GM12878 (cell line): Measurements from ENCODE around the gene SLC16A10. TPM values are rescaled to one million over a fixed set of nuclear protein-coding genes. Genes with fewer than 3 reads are reported as not detected.

Source experiments
- ATF7 ChIP-seq: fragments of 450-650 bp; IDR thresholded peaks from 2 replicates; pipeline ENCODE4 v1.6.1; 2016; ENCODE audit warnings: low read depth, mild to moderate bottlenecking
- BHLHE40 ChIP-seq, 2 experiments: fragments of 450-650 bp in 1 of 2; IDR thresholded peaks; 2 replicates each; pipeline ENCODE4 v1.6.1; 2011 to 2017; ENCODE audit warnings: low read depth in 2 of 2, borderline replicate concordance in 1 of 2, improper control_type of control experiment in 1 of 2, low read length in 1 of 2, mild to moderate bottlenecking in 1 of 2
- NR2C1 ChIP-seq: fragments of 450-650 bp; IDR thresholded peaks from 2 replicates; pipeline ENCODE4 v1.6.1; 2017; ENCODE audit warnings: antibody characterized with exemption, mild to moderate bottlenecking, moderate library complexity
- NR2F1 ChIP-seq: fragments of 450-650 bp; conservative IDR thresholded peaks from 2 replicates; pipeline ENCODE4 v1.6.1; 2017; ENCODE audit warnings: mild to moderate bottlenecking
- SMAD5 ChIP-seq: IDR thresholded peaks from 2 replicates; pipeline ENCODE4 v1.6.1; 2016; ENCODE audit warnings: antibody characterized with exemption, low read depth
- SREBF1 ChIP-seq: IDR thresholded peaks from 2 replicates; pipeline ENCODE4 v1.6.1; 2012; ENCODE audit warnings: mild to moderate bottlenecking, low read length
- TAF1 ChIP-seq: IDR thresholded peaks from 2 replicates; pipeline ENCODE4 v1.6.1; 2011; ENCODE audit warnings: mild to moderate bottlenecking, low read depth, low read length, borderline replicate concordance
- ZNF207 ChIP-seq: fragments of 450-650 bp; IDR thresholded peaks from 2 replicates; pipeline ENCODE4 v1.6.1; 2014; ENCODE audit warnings: antibody characterized with exemption, mild to moderate bottlenecking, borderline replicate concordance
- polyA plus RNA-seq, 11 experiments: library from polyadenylated mRNA; depleted of rRNA in 4 of 11; unstranded in 6 of 11; stranded (reverse) in 5 of 11; fragments of >200 nt; fragmentation: Nextera tagmentation in 4 of 11; fragmentation: Illumina TruSeq in 1 of 11; extraction: Ambion mirVana in 4 of 11; extraction: Trizol in 1 of 11; gene quantifications; 1 replicate in 1 of 11; 2 replicates in 10 of 11; pipeline versions ENCODE4 v1.2.1 to v1.2.3, GENCODE V29; 2011 to 2016; ENCODE audit warnings: inconsistent platforms in 2 of 11, missing spikeins in 2 of 11, low read depth in 1 of 11
- total RNA-seq, 4 experiments: library from RNA; depleted of rRNA in 3 of 4; stranded (reverse); fragments of >200 nt in 3 of 4; fragmentation: Illumina TruSeq in 1 of 4; extraction: Trizol in 1 of 4; gene quantifications; 2 replicates each; pipeline versions ENCODE4 v1.2.1 to v1.2.3, GENCODE V29; 2013 to 2021
- TF ChIP-seq, protein P1 (sequence below): IDR thresholded peaks from 2 replicates; pipeline ENCODE4 v1.6.1; 2012; ENCODE audit warnings: improper control_type of control experiment, low read depth, low read length; ENCODE audit not compliant: insufficient replicate concordance
- TF ChIP-seq, protein P2 (sequence below): IDR thresholded peaks from 2 replicates; pipeline ENCODE4 v1.6.1; 2011; ENCODE audit warnings: low read depth, mild to moderate bottlenecking, low read length, moderate library complexity, borderline replicate concordance; ENCODE audit errors: extremely low read depth

Gene SLC16A10
- total and polyA plus RNA-seq, 10 of the 15 experiments (the other 5 are each of a cell fraction or from before 2014, with no cell fraction given), result 2.3 to 19.0 (median 8.0) TPM

DNA sequence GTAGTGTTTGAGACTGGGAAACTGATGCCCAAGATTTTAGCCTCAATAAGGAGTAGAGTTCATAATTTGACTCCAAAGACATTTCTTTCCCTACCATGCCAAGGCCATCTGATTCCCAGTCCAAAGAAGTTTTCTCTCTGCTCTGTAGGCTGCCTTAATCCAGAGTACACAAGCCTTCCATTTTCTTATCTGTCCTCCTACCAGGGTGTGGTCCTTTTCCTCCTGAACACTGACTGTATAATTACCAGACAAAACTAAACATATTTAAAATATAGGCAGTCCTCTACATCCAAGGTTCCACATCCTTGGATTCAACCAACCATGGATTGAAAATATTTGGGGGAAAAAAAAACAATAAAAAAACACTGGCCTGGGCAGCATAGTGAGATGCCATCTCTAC lies 108.4 kb downstream of the SLC16A10 start (continued):
- TF ChIP-seq, protein P1, sequence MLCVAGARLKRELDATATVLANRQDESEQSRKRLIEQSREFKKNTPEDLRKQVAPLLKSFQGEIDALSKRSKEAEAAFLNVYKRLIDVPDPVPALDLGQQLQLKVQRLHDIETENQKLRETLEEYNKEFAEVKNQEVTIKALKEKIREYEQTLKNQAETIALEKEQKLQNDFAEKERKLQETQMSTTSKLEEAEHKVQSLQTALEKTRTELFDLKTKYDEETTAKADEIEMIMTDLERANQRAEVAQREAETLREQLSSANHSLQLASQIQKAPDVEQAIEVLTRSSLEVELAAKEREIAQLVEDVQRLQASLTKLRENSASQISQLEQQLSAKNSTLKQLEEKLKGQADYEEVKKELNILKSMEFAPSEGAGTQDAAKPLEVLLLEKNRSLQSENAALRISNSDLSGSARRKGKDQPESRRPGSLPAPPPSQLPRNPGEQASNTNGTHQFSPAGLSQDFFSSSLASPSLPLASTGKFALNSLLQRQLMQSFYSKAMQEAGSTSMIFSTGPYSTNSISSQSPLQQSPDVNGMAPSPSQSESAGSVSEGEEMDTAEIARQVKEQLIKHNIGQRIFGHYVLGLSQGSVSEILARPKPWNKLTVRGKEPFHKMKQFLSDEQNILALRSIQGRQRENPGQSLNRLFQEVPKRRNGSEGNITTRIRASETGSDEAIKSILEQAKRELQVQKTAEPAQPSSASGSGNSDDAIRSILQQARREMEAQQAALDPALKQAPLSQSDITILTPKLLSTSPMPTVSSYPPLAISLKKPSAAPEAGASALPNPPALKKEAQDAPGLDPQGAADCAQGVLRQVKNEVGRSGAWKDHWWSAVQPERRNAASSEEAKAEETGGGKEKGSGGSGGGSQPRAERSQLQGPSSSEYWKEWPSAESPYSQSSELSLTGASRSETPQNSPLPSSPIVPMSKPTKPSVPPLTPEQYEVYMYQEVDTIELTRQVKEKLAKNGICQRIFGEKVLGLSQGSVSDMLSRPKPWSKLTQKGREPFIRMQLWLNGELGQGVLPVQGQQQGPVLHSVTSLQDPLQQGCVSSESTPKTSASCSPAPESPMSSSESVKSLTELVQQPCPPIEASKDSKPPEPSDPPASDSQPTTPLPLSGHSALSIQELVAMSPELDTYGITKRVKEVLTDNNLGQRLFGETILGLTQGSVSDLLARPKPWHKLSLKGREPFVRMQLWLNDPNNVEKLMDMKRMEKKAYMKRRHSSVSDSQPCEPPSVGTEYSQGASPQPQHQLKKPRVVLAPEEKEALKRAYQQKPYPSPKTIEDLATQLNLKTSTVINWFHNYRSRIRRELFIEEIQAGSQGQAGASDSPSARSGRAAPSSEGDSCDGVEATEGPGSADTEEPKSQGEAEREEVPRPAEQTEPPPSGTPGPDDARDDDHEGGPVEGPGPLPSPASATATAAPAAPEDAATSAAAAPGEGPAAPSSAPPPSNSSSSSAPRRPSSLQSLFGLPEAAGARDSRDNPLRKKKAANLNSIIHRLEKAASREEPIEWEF, result no peak
- TF ChIP-seq NR2F1 (no peak), ATF7 (no peak), SMAD5 (no peak), TAF1 (no peak), NR2C1 (no peak), BHLHE40 (IDR thresholded peaks at IDR 0.05; ENCODE audit: borderline replicate concordance in 1 of 2, low read depth in 2 of 2, low read length in 1 of 2) (no peak), SREBF1 (no peak), ZNF207 (no peak)
- TF ChIP-seq, protein P2, sequence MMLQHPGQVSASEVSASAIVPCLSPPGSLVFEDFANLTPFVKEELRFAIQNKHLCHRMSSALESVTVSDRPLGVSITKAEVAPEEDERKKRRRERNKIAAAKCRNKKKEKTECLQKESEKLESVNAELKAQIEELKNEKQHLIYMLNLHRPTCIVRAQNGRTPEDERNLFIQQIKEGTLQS, result no peak
